Measurements from ENCODE around the gene CA11.
"Not testable (repeated sequence)": the region's sequence is repeated elsewhere in the genome, so short reads cannot be mapped to it uniquely, and the experiment has no call there.

Gene CA11

DNA sequence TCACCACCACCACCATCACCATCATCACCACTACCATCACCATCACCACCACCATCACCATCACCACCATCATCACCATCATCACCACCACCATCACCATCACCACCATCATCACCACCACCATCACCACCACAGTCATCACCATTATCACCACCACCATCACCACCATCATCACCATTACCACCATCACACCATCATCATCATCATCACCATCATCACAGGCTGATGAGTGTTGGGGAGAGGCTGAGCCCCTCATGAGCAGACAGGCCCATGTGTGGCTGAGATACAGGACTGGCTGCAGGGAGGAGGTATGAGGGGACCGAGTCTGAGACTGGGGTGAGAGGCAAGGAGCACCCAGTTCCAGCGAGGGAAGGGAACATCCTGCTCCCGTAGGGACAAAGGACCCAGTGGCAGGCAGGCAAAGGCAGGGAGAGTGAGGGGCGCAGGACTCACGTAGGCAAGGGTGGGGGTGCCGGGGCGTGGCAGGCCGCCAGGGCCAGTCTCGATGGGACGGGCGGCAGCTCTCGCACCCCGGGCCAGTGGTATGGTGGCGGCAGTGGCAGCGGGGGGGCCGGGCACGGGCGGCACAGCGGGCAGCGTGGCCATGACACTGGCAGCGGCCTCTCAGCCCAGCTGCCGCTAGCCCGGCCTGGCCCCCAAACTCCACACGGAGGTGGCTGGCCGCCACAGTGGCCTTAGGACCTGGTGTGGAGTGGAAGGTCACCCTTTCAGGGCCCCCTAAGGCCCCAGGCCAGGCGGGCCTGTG, 24.1 kb upstream of the CA11 start:
- DNase-seq (ENCODE audit: low spot score), result no peak

DNA sequence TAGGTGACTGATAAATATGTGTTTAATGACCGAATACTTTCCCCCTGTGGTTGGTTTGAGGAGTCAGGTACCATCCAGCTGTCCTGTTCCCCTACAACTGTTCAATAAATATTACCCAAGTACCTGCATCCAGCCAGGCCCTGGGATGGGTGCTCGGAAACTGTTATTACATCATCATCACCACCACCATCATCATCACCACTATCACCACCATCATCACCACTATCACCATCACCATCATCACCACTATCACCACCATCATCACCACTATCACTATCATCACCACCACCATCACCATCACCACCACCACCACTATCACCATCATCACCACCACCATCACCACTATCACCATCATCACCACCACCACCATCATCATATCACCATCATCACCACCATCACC, 22.8 kb upstream of the CA11 start:
- DNase-seq (ENCODE audit: low spot score), result no peak

GRCh38 chr19:48668332-48668731, 22.3 kb upstream of the CA11 start:
- no peak for DNase-seq (ENCODE audit: low spot score)

DNA sequence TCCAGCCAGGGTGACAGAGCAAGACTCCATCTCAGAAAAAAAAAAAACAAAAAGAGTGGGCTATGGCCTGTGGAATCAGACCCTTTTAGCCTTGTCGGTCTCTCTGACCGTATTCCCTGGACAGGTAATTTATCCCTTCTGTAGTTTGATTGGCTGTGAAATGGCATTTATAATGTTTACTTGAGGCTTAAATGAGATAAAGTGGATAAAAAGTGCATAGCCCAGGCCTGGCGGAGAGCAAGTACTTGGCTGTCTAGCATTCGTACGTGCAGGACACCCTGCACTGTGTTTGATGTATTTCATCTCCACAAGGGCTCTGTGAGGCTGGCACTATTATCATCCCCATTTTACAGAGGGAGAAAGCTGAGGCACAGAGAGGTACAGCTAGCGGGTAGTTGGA, 19.8 kb upstream of the CA11 start:
- DNase-seq (ENCODE audit: low spot score), result no peak

GRCh38 chr19:48664476-48664875, 18.5 kb upstream of the CA11 start:
- no peak for DNase-seq (ENCODE audit: low spot score)

- no peak for DNase-seq (ENCODE audit: low spot score)
Observed at GRCh38 chr19:48663667-48664066, 17.7 kb upstream of the CA11 start.

GRCh38 chr19:48661711-48662090, 15.7 kb upstream of the CA11 start:
- no peak for DNase-seq (ENCODE audit: low spot score)

GRCh38 chr19:48660852-48661710, 15.1 kb upstream of the CA11 start:
- DNase-seq (ENCODE audit: low spot score), result peak; percentile 44

- DNase-seq (ENCODE audit: low spot score), result no peak
Observed at GRCh38 chr19:48659768-48660167, 13.8 kb upstream of the CA11 start.

DNA sequence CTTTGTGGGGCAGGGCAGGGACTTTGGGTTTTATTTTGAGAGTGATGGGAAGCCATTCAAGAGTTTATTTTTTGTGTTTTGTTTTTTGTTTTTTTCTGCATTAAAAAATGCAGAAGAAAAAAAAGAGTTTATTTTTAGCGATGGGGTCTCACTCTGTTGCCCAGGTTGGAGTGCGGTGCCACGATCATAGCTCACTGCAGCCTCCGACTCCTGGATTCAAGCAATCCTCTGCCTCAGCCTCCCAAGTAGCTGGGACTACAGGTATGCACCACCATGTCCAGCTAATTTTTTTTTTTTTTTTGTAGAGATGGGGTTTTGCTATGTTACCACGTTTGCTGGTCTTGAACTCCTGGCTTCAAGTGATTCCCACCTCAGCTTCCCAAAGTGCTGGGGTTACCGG, 12.5 kb upstream of the CA11 start:
- no peak for DNase-seq (ENCODE audit: low spot score)

- not testable (repeated sequence) for DNase-seq (ENCODE audit: low spot score)
Observed at GRCh38 chr19:48657828-48658227, 11.8 kb upstream of the CA11 start.

- DNase-seq (ENCODE audit: low spot score), result peak; percentile 23
Observed at GRCh38 chr19:48656840-48657474, 11.0 kb upstream of the CA11 start.

GRCh38 chr19:48654299-48655059, 8.5 kb upstream of the CA11 start:
- DNase-seq (ENCODE audit: low spot score), result no peak

DNA sequence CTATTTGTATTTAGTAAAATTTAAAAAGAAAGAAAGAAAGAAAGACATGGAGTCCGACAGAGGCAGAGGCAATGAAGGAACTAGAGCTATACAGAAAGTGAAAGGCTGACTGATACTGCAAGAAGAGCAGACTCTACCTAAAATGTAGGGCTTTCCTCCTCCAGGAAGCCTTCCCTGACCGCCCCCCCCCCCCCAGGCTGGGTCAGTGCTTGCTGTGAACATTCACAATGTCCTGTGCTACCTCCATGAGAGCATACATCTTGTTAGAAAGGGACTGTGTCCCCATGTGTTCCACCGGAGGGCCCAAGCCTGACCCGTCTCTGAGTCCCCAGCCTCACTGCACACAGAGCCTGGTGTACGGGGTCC, 5.7 kb upstream of the CA11 start:
- no peak for DNase-seq (ENCODE audit: low spot score)

DNA sequence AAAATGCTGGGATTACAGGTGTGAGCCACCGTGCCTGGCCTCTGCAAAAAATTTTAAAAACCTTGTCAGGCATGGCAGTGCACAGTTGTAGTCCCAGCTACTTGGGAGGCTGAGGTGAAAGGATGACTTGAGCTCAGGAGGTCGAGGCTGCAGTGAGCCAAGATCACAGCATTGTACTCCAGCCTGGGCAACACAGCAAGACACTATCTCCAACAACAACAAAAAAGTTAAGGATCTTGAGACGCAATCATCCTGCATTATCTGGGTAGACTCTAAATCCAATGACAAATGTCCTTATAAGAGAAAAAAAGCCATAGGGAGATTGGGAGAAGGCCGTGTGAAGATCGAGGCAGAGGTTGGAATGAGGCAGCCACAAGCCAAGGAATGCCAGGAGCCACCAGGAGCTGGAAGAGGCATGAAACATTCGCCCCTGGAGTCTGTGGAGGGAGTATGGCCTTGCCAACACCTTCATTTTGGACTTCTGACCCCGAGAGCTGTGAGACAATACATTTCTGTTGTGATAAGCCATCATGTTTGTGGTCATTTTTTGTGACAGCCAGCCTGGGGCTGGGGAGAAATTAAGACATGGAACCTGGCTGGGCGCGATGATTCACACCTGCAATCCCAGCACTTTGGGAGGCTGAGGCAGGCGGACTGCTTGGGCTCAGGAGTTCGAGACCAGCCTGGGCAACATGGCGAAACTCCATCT, 5.1 kb upstream of the CA11 start:
- DNase-seq (ENCODE audit: low spot score), result no peak

- no peak for DNase-seq (ENCODE audit: low spot score)
Observed at GRCh38 chr19:48648134-48648533, 2.1 kb upstream of the CA11 start.

DNA sequence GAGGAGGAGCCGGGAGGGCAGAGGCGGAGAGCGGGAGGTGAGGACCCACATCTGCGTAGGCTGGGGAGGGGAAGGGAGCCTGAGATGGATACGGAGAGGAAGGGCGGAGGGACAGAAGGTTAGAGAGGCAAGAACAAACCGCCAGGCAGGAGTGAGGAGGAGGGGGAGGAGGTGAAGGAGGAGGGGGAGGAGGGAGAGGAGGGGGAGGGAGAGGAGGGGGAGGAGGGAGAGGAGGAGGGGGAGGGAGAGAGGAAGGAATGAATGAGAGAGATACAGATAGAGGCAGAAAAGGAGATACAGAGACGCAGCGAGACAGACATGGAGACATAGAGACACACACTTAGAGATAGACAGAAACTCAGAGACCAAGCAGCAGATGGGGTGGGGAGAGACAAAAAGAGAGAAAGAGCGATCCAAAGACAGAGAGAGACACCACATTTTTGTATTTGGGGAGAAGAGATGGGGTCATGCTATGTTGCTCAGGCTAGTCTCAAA, 782 bp upstream of the CA11 start:
- DNase-seq (ENCODE audit: low spot score), result no peak

- no peak for DNase-seq (ENCODE audit: low spot score)
Observed at GRCh38 chr19:48645620-48646000, 377 bp downstream of the CA11 start.

- peak; percentile 37 for DNase-seq (ENCODE audit: low spot score)
Observed at GRCh38 chr19:48644839-48645619, 958 bp downstream of the CA11 start.

DNA sequence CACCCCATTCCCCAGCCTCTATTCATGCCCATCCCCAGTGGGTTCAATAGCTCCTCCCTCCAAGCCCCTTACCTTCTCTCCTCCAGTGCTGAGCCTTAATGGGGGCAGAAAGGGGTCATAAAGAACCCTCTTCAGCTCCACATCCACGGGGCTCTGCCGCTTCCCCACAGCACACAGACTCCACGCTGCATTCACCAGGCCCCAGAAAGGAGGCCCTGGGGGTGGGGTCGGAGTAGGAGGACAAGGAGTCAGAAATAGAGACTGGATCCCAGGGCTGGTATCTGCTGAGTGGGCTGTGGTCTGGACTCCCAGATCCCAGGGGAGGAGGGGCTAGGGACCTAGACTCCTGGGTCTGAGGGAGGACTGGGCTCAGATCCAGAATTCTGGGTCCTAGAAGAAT, 1.6 kb downstream of the CA11 start:
- DNase-seq (ENCODE audit: low spot score), result no peak

GRCh38 chr19:48642862-48643261, 3.1 kb downstream of the CA11 start:
- DNase-seq (ENCODE audit: low spot score), result no peak
